ENCODE data around the gene SBF2. TPM values are rescaled to one million over a fixed set of nuclear protein-coding genes. Genes with fewer than 3 reads are reported as not detected.
"Not testable (repeated sequence)": the region's sequence is repeated elsewhere in the genome, so short reads cannot be mapped to it uniquely, and the experiment has no call there.

The SBF2 gene
- total RNA-seq, 2 donors from 2014 or later = 30.5 to 47.0 TPM

DNA sequence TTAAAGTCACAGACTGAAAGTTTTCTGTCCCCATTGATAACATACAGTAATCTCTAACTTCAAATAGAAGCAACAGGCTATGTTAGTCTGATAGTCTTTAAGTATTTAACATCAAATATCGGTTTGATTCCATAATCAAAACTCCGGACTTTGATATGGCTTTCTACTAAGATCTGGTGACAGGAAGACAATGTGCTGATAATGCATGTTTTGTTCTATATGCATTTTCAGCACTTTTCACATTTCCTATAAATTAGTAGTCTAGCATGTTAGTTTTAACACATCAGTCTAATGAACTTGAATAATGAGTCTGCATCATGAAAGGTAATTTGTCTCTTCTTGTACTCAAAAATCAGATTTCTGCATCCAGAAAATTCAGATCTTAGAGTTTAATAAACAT lies 252.7 kb downstream of the SBF2 start:
- intact Hi-C loops (cut with DNase I) = no loop called here
- H3K36me3 ChIP-seq = no peaks in the 10 kb centered on the region
- H3K27ac ChIP-seq = no peak overlapping the region
- H3K4me3 ChIP-seq = no peak overlapping the region
- H3K9me3 ChIP-seq = peaks cover 6% of the 10 kb centered on the region
- no peak overlapping the region for H3K9ac ChIP-seq (ENCODE audit: low read depth in 2 of 2, low read length in 2 of 2)
- H3K4me1 ChIP-seq = no peaks in the 10 kb centered on the region
- TF ChIP-seq, protein P1, sequence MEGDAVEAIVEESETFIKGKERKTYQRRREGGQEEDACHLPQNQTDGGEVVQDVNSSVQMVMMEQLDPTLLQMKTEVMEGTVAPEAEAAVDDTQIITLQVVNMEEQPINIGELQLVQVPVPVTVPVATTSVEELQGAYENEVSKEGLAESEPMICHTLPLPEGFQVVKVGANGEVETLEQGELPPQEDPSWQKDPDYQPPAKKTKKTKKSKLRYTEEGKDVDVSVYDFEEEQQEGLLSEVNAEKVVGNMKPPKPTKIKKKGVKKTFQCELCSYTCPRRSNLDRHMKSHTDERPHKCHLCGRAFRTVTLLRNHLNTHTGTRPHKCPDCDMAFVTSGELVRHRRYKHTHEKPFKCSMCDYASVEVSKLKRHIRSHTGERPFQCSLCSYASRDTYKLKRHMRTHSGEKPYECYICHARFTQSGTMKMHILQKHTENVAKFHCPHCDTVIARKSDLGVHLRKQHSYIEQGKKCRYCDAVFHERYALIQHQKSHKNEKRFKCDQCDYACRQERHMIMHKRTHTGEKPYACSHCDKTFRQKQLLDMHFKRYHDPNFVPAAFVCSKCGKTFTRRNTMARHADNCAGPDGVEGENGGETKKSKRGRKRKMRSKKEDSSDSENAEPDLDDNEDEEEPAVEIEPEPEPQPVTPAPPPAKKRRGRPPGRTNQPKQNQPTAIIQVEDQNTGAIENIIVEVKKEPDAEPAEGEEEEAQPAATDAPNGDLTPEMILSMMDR (IDR thresholded peaks at IDR 0.05) = no peak
- no peaks in the 10 kb centered on the region for H3K27me3 ChIP-seq
- no peak for DNase-seq

DNA sequence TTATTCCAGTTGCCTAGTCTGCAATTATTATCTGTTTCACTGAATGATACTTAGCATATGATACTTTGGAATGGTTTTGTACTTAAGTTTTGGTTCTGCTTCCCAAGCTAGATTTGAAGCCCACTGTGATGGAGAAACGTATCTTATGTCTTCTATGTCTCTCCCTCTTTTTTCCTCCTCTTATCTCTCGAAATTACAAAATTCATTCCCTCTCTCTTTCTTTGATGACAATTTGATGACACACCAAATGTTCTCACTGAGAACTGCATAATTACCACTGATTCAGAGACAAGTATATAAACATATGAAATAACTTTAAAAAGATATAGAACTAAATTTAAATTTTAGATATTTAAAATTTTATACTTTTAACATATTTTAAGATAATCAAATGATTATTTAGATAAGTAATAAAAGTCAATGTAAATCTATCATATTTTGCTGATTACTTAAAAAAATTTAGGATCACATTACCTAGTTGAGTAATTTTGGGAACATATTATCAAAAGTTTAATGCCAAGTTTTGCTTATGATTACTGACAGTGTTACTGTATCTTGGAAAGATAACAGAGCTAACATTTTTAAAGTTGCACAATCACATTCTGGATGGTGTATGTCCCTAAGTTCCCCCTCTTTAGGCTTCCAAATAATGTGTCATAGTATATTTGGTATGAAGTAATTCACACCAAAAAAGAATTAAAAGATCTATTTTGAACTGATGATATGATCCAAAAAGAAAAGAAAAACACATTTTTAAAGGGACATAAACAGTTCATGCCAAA lies 255.3 kb downstream of the SBF2 start:
- Histone ChIP-seq H3K36me3 (no peaks in the 10 kb centered on the region), H3K9me3 (no peaks in the 10 kb centered on the region), H3K9ac (ENCODE audit: low read depth in 2 of 2, low read length in 2 of 2) (no peak overlapping the region), H3K27me3 (no peaks in the 10 kb centered on the region), H3K27ac (no peak overlapping the region), H3K4me3 (no peak overlapping the region), H3K4me1 (no peaks in the 10 kb centered on the region)
- no peak for DNase-seq
- TF ChIP-seq, protein P1 (IDR thresholded peaks at IDR 0.05) = no peak
- intact Hi-C loops (cut with DNase I) = no loop called here

DNA sequence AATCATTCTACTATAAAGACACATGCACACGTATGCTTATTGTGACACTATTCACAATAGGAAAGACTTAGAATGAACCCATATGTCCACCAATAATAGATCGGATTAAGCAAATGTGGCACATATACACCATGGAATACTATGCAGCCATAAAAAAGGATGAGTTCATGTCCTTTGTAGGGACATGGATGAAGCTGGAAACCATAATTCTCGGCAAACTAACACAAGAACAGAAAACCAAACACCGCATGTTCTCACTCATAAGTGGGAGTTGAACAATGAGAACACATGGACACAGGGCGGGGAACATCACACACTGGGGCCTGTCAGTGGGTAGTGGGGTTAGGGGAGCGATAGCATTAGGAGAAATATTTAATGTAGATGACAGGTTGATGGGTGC lies 258.1 kb downstream of the SBF2 start:
- H3K36me3 ChIP-seq; intact Hi-C loops (cut with DNase I); H3K9ac ChIP-seq (ENCODE audit: low read depth in 2 of 2, low read length in 2 of 2); H3K27ac ChIP-seq; H3K9me3 ChIP-seq; DNase-seq; H3K4me3 ChIP-seq; H3K27me3 ChIP-seq; H3K4me1 ChIP-seq: not testable (repeated sequence)

DNA sequence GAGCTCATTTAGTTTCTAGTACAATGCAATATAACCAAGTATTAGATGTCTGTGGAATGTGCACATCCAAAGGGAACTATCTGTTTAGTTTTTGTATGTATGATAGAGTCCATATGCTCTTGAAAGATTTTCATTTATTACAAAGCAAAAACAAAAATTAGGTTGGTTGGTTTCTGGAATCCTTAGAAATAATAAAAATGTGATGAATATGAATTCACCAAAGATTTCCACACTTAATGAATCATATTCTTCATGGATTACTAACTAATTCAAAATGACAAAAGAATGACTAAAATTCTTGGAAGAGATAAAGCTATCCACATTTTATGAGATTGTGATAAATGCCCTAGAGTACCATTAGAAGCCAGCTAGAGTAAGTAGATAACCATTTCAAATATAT lies 261.1 kb downstream of the SBF2 start:
- H3K4me3 ChIP-seq = no peak overlapping the region
- H3K4me1 ChIP-seq = no peaks in the 10 kb centered on the region
- no peak for DNase-seq
- intact Hi-C loops (cut with DNase I) = no loop called here
- no peak overlapping the region for H3K27ac ChIP-seq
- no peak overlapping the region for H3K9ac ChIP-seq (ENCODE audit: low read depth in 2 of 2, low read length in 2 of 2)
- H3K9me3 ChIP-seq = no peaks in the 10 kb centered on the region
- no peaks in the 10 kb centered on the region for H3K36me3 ChIP-seq
- TF ChIP-seq, protein P1 (IDR thresholded peaks at IDR 0.05) = no peak
- no peaks in the 10 kb centered on the region for H3K27me3 ChIP-seq

DNA sequence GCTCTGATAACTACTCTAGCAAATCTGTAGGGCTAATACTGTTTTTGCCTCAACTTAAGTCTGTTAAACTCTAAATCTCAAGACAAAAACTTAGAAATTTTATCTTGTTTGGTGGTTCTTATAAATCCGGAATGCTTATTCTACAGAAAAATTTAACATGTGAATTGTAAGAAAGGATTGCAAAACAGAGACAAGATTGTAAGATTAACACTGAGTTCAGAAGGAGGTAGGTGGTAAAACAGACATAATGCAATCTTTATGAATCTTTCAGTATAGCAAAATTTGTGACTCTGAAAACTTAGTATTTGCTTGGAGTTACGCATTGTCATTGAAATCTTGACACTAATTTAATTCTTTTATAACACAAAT lies 263.9 kb downstream of the SBF2 start:
- TF ChIP-seq, protein P1 (IDR thresholded peaks at IDR 0.05) = no peak
- intact Hi-C loops (cut with DNase I) = no loop called here
- DNase-seq = no peak
- Histone ChIP-seq H3K9me3 (no peaks in the 10 kb centered on the region), H3K27ac (no peak overlapping the region), H3K36me3 (no peaks in the 10 kb centered on the region), H3K27me3 (no peaks in the 10 kb centered on the region), H3K9ac (ENCODE audit: low read depth in 2 of 2, low read length in 2 of 2) (no peak overlapping the region), H3K4me3 (no peak overlapping the region), H3K4me1 (no peaks in the 10 kb centered on the region)

DNA sequence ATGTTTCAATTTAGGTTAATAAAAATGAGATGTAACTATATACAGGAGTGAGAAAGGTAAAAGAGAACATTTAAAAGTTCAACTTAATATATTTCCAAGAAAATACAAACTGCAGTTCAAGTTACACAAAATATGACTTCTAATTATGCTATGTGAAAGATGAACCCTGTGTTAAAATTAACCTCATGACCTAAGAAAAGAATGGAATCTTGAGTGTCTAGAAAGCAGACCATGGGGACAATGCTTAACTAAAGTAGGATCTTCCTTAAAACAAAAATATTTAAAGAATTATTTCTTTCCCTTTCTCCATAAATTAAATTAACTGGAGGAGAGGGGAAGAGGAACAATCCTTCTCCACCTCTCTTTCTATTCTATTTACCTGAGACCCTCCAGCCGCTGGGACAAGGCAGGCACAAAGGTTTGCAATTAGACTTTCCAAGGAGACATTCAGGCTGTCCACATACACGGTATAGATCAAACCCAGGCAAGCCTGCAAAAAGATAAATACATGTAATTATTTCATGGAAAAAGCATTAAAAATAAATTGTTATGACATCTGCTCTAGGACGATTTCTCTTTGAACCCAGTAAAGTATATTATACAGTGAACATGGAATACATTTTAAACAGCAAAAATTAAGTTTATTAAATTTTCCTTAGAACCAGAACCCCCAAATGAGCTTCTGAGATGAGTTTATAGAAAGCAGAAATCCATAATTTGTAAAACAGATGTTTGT lies 264.5 kb downstream of the SBF2 start:
- no peak overlapping the region for H3K9ac ChIP-seq (ENCODE audit: low read depth in 2 of 2, low read length in 2 of 2)
- H3K4me3 ChIP-seq = no peak overlapping the region
- intact Hi-C loops (cut with DNase I) = no loop called here
- H3K36me3 ChIP-seq = no peaks in the 10 kb centered on the region
- TF ChIP-seq, protein P1 (IDR thresholded peaks at IDR 0.05) = no peak
- no peaks in the 10 kb centered on the region for H3K4me1 ChIP-seq
- no peaks in the 10 kb centered on the region for H3K27me3 ChIP-seq
- no peak for DNase-seq
- H3K9me3 ChIP-seq = no peaks in the 10 kb centered on the region
- H3K27ac ChIP-seq = no peak overlapping the region

Measured in colonic mucosa (tissue), 4 donors.